ENCODE data around the gene HBG2. TPM values are rescaled to one million over a fixed set of nuclear protein-coding genes. Genes with fewer than 3 reads are reported as not detected.

HBG2 gene
- total and polyA plus RNA-seq, 4 donors = 0.31 to 13,246 (median 4.6) TPM

- ATAC-seq (ENCODE audit: insufficient read depth, low FRiP score) = no peak
- WGBS, 2 donors = 93 to 94% methylated on average over 2 of the region's 2 CpGs
- no peak within 1 kb of the TSS for H3K9ac ChIP-seq (ENCODE audit: insufficient read depth in 1 of 2, low read length in 2 of 2)
- no peaks in the 10 kb centered on the region for H3K27me3 ChIP-seq (ENCODE audit: control insufficient read depth in 3 of 3, insufficient read depth in 3 of 3, low read length in 2 of 3)
- no peak within 1 kb of the TSS for H3K4me3 ChIP-seq
- no peaks in the 10 kb centered on the region for H3K9me3 ChIP-seq (ENCODE audit: control insufficient read depth in 4 of 4, insufficient read depth in 3 of 4, low read length in 3 of 4)
- no peak for TF ChIP-seq CTCF (IDR thresholded peaks at IDR 0.05; ENCODE audit: control extremely low read depth, extremely low read depth)
- no peak for DNase-seq
- no peak within 1 kb of the TSS for H3K27ac ChIP-seq (ENCODE audit: low read depth in 1 of 2, low read length in 1 of 2)
- H3K4me1 ChIP-seq (ENCODE audit: control insufficient read depth in 5 of 5, insufficient read depth in 5 of 5, low read length in 5 of 5) = peaks cover 0 to 6% (median 0%) of the 10 kb centered on the region in 5 donors
- H3K36me3 ChIP-seq (ENCODE audit: control insufficient read depth in 4 of 4, insufficient read depth in 4 of 4, low read length in 4 of 4) = peaks cover 0 to 1% (median 0%) of the 10 kb centered on the region in 4 donors
Measured at GRCh38 chr11:5301846-5302245, 47.3 kb upstream of the HBG2 start, which contains the start of gene OR51B4. TSS of gene OR51B4 (minus strand) at chr11:5301946. CDS start at chr11:5301946, 0 bp downstream.

GRCh38 chr11:5300251-5300650 lies 45.7 kb upstream of the HBG2 start:
- no peak for TF ChIP-seq CTCF (IDR thresholded peaks at IDR 0.05; ENCODE audit: control extremely low read depth, extremely low read depth)
- H3K27me3 ChIP-seq (ENCODE audit: control insufficient read depth in 3 of 3, insufficient read depth in 3 of 3, low read length in 2 of 3) = no peaks in the 10 kb centered on the region
- peaks cover 0 to 6% (median 0%) of the 10 kb centered on the region in 5 donors for H3K4me1 ChIP-seq (ENCODE audit: control insufficient read depth in 5 of 5, insufficient read depth in 5 of 5, low read length in 5 of 5)
- ATAC-seq (ENCODE audit: insufficient read depth, low FRiP score) (no peak), DNase-seq (no peak)
- no peak overlapping the region for H3K27ac ChIP-seq (ENCODE audit: low read depth in 1 of 2, low read length in 1 of 2)
- 59 to 76% methylated on average over 3 of the region's 3 CpGs for WGBS, 2 donors
- H3K9me3 ChIP-seq (ENCODE audit: control insufficient read depth in 4 of 4, insufficient read depth in 3 of 4, low read length in 3 of 4) = no peaks in the 10 kb centered on the region
- peaks cover 0 to 1% (median 0%) of the 10 kb centered on the region in 4 donors for H3K36me3 ChIP-seq (ENCODE audit: control insufficient read depth in 4 of 4, insufficient read depth in 4 of 4, low read length in 4 of 4)
- no peak overlapping the region for H3K4me3 ChIP-seq
- no peak overlapping the region for H3K9ac ChIP-seq (ENCODE audit: insufficient read depth in 1 of 2, low read length in 2 of 2)

- Histone ChIP-seq H3K9ac (ENCODE audit: insufficient read depth in 1 of 2, low read length in 2 of 2) (no peak overlapping the region), H3K9me3 (ENCODE audit: control insufficient read depth in 4 of 4, insufficient read depth in 3 of 4, low read length in 3 of 4) (peaks cover 0 to 2% (median 0%) of the 10 kb centered on the region in 4 donors), H3K36me3 (ENCODE audit: control insufficient read depth in 4 of 4, insufficient read depth in 4 of 4, low read length in 4 of 4) (peaks cover 0 to 1% (median 0%) of the 10 kb centered on the region in 4 donors), H3K27me3 (ENCODE audit: control insufficient read depth in 3 of 3, insufficient read depth in 3 of 3, low read length in 2 of 3) (no peaks in the 10 kb centered on the region), H3K4me3 (no peak overlapping the region), H3K4me1 (ENCODE audit: control insufficient read depth in 5 of 5, insufficient read depth in 5 of 5, low read length in 5 of 5) (peaks cover 0 to 6% (median 0%) of the 10 kb centered on the region in 5 donors), H3K27ac (ENCODE audit: low read depth in 1 of 2, low read length in 1 of 2) (no peak overlapping the region)
- no peak for DNase-seq
- ATAC-seq (ENCODE audit: insufficient read depth, low FRiP score) = no peak
- WGBS, 2 donors = 2 to 88% methylated on average over 1 of the region's 1 CpG
- no peak for TF ChIP-seq CTCF (IDR thresholded peaks at IDR 0.05; ENCODE audit: control extremely low read depth, extremely low read depth)
Measured at GRCh38 chr11:5298451-5298850, 43.9 kb upstream of the HBG2 start.

Measured in lung (tissue), 12 donors.